ENCODE data around the gene CEP350.
"Not testable (repeated sequence)": the region's sequence is repeated elsewhere in the genome, so short reads cannot be mapped to it uniquely, and the experiment has no call there.

Gene CEP350

DNA sequence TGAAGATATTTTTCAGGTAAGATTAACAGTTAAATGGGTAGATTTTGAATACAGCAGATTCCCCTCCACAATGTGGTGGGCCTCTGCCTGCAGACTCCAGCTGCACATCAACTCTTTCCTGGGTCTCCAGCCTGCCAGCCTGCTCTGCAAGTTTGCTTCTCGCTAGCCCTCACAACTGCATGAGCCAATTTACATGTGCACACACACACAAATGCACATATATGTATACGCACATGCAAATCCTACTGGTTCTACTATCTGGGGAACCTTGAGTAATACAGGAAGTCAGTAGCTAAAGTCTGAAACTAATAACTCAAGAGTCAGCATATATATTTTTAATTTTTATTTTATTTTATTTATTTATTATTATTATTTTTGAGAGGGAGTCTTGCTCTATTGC lies 165.2 kb downstream of the CEP350 start:
- no peak for DNase-seq (ENCODE audit: low read depth in 3 of 3)

DNA sequence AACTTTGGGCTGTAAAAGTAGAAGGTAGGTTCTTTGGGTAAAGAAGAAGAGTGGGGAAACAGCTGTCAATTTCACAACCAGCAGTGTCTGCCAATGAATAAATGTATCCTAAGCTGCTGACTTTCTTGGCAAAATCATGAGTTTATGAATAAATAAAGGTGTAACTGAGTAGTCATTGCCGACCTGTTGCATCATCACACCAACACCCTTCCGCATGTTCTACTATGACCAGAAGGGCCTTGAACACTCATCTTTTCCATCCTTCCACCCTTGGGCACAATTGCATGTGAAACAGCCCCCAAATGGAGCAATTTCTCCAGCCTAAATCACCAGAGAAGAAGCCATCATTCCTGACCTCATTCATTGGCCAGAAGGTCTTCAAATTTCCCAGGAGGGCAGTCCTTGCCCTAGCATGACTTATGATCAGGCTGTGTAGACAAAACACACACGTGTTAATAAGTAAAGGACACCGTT lies 168.9 kb downstream of the CEP350 start:
- DNase-seq (ENCODE audit: low read depth in 3 of 3), result no peak

DNA sequence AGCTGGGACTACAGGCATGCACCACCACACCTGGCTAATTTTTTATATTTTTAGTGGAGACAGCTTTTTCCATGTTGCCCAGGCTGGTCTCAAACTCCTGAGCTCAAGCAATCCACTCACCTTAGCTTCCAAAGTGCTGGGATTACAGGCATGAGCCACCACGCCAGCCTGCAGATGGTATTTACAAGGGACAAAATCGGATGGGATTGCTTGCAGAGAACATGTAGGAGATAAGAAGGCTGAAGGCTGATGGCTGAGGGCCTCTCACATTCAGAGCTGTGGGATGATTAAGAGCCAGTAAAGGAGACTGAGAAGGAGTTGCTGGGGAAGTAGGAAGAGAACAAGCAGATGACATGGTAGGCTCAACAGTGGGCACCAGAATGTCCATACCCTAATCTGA lies 176.0 kb downstream of the CEP350 start:
- DNase-seq (ENCODE audit: low read depth in 3 of 3), result no peak

DNA sequence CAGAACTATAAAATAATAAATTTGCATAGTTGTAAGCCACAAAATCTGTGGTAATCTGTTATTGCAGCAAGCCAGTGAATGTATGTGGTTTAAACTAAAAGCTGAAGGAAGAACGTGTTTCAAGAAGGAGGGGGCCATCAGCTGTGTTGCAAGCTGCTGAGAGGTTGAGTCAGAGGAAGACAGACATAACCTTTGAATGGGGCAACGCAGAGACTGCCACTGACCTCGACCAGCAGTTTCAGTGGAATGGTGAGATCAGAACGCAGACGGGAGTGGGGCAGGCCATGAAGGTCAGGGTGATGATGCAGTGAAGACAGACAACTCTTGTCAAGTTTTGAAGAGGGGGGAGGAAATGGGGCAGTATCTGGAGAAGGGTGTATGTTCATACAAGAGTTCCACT lies 176.9 kb downstream of the CEP350 start:
- DNase-seq (ENCODE audit: low read depth in 3 of 3), result no peak

DNA sequence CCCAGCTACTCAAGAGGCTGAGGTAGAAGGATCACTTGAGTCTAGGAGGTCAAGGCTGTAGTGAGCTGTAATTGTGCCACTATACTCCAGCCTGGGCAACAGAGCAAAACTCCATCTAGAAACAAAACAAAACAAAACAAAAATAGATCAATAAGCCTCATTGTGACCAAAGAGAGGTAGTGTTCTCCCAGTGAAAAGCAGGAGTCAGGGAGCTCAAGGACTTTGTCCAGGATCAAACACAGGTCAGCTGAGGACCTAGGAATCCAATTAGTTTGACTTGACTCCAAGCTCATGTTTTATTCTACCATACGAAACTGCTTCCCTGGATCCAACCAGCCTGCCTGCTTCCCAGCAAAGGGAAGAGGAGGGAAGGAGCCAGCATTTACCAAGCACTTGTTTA lies 178.6 kb downstream of the CEP350 start:
- DNase-seq (ENCODE audit: low read depth in 3 of 3), result no peak

DNA sequence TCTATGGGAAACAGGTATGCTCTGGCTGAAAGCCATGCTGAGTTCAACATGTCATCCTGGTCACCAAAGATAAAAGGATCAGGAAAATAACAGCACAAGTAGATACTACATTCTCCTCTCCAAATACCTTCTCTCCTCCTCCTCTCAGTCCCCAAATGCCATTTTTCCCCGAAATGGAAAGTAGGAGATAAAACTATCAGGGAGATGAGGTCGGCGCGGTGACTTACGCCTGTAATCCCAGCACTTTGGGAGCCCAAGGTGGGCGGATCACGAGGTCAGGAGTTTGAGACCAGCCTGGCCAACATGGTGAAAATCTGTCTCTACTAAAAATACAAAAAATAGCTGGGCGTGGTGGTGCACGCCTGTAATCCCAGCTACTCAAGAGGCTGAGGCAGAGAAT lies 179.1 kb downstream of the CEP350 start:
- DNase-seq (ENCODE audit: low read depth in 3 of 3), result not testable (repeated sequence)

DNA sequence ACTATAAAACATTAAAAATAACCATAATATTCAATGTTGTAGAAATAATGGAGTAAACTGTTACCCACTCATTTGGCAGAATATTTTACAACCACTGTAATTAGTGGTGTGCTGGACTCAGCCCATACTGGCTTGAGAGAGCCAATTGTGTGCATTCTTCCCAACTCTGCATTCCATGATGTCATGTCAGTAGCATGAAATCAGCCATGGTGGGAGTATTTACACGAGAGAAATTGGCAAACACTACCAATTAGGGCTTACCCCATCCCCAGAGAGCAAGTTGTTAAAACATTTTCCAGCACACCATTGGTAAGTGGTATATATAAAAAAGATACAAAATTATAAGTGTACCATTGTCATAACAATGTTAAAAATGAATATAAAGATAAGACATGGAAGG lies 180.9 kb downstream of the CEP350 start:
- DNase-seq (ENCODE audit: low read depth in 3 of 3), result no peak

DNA sequence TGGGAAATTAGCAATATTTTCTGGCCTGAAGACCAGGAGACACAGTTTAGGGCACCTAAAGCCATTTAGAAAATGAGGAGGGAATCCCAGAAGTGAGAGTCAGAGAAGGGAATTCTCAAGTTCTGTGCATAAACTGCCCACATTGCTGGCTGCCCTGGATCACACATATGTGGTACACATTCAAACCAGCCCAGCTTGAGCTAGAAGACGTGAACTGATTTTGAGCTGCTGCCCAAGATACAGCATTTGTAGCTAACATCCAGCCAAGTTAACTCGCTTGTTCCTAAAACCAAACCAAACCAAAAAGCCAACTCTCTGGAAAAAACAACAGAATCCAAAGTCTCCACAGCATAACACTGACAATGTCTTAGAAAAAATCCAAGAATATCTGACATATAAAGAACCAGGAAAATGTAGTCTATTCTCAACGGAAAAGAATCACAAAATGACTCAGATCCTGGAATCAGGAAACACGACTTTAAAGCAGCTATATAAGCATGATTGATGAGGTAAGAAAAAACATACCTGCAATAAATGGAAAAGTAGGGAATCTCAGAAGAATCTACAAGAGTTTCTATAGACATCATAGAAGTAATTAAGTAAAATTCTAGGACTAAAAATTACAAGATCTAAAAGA lies 181.8 kb downstream of the CEP350 start:
- DNase-seq (ENCODE audit: low read depth in 3 of 3), result no peak

DNA sequence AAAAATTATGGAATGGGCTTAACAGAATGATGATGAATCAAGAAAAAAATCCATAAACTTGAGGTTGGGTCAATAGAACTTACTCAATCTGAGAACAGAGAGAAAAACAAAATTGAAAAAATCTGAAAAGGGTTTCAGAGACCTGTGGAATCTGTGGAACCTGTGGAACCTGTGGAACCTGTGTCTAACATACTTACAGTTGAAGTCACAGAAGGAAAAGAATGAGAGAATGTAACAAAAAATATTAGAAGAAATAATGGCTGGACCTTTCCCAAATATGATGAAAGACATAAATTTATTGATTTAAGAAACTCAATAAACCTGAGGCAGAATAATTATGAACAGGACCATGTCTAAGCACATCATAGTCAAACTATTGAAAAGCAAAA lies 182.4 kb downstream of the CEP350 start:
- DNase-seq (ENCODE audit: low read depth in 3 of 3), result no peak

DNA sequence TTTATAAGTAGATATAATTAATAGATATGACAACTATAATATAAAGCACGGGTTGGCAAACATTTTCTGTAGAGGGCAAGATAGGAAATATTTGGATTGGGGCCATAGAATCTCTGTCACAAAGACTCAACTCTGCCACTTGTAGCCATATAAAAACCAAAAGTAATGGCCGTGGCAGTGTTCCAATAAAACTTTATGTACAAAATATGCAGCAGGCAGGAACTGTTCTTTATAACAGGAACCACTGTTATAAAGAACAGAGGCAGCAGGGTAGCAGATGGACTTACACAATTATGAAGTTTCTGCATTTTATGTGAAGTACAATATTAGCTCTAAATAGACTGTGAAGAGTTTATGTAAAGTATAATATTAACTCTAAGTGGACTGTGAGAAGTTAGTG lies 183.2 kb downstream of the CEP350 start:
- DNase-seq (ENCODE audit: low read depth in 3 of 3), result no peak

DNA sequence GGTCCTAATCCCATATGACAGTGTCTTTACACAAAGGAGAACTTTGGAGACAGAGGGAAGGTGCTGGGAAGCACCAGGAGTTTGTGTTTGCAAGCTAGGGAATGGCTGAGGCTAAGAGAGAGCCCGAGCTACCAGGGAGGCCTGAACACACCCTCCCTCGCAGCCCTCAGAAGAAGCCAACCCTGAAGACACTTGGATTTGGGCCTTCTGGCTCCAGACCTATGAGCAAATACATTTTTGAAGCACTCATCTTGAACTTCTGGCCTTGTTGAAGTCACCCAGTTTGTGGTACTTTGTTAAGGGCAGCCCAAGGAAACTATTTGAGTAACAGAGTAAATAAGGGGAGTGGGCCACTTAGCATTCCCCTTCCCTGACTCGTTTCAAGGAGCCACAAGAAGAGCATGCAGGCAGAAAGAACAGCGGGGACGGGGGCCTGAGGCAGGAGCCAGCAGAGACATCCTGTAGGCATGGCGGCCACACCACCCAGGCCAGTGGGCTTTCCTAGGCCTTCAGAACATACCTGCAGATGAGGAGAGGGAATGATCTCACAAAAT lies 186.8 kb downstream of the CEP350 start:
- DNase-seq (ENCODE audit: low read depth in 3 of 3), result no peak

DNA sequence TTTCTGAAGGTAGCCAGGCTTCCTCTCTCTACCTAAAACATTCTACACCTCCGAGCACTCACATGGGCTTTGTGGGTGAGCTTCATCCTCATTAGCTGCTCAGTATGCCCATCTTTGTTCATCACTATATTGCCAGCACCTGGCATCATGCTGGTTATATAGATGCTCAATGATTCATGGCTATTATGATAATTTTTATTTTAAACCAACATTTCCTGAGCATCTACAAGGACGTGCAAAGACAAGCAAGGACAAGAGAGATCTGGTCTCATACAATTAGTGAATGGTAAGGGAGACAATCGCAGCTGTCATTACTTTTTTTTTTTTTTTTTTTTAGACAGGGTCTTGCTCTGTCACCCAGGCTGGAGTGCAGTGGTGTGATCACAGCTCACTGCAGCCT lies 188.7 kb downstream of the CEP350 start:
- DNase-seq (ENCODE audit: low read depth in 3 of 3), result no peak

DNA sequence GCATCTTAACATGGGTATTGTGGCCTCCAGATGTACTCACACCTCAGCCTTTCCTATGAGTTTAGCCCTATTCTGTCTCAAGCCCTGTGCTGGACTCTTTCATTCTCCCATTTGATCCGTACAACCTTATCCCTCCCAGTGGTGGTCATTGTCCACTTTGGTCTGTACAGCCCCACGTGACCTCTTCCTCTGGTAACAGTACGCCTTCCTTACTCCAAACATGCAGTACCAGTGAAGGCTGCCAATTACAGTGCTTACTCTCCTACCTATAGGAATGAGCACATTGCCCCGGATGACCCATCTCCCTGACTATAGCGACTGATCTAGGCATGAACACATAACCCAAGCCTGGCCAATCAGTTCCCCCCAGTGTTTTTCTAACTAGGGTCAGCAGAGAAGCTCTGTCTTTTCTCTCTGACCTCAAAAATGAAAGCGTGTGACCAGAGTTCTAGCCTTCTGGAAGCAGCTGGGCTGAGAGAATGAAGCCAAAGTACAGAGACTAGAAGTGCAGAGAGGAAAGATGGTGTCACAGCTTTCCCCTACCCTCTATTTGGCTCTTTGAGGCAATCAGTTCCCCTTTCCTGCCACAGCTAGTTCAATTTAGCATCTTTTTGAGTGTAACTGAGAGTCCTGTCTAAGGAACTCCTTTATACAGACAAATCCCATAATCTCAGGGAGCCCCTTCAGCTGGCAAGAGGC lies 190.2 kb downstream of the CEP350 start:
- no peak for DNase-seq (ENCODE audit: low read depth in 3 of 3)

DNA sequence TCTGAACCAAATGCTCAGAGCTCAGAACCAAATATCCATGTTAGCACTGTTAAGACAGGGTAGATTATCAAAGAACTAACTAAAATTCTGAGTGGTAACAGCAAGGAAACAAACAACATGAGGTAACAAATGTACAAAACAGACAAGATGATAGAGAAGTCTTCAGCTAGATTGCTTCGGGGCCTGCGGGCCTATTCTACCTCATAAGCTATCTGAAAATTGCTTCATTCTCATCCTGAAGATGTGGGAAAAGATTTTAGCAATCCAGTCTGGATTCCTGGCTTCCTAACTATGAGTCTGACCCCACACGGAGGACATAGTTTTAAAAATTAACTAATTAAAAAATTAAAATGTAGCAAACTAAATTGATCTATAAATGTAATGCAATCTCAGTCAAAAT lies 190.8 kb downstream of the CEP350 start:
- no peak for DNase-seq (ENCODE audit: low read depth in 3 of 3)

DNA sequence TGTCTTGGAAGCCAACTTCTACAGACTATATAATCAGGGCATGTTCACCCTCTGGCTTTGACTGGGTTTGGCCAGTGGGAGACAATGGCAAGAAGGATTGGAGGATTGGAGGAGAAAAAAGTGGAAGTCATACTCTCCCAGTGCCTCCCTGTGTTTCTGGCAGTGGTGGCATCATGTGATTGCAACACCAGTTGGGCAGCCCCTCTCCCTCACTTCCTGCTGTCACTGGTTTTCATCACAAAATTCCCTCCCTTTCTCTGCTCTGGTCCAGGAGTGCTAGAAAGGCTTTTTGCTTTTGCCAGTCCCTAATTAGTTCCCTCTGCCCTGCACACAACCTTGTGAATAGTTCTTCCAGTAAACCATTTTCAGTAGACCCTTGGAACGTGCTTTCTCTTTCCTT lies 196.4 kb downstream of the CEP350 start:
- DNase-seq (ENCODE audit: low read depth in 3 of 3), result no peak

DNA sequence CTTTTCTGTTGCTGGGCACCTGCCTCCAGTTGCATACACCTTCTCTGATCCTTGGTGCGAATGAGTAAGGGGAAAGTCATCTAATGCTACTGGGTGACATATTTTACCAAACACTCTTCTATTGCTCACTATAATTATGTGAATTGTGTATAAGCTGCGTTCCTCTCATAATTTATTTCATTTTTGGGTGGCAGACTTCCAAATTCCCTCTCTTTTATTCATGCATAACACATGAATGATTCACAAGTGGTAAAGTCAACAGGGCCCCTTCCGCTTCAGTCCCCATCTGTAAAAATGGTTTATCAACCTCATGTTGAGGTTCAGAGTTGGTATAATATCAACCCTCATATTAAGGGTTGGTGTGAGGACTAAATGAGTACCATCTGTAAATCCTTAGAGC lies 196.9 kb downstream of the CEP350 start:
- no peak for DNase-seq (ENCODE audit: low read depth in 3 of 3)

DNA sequence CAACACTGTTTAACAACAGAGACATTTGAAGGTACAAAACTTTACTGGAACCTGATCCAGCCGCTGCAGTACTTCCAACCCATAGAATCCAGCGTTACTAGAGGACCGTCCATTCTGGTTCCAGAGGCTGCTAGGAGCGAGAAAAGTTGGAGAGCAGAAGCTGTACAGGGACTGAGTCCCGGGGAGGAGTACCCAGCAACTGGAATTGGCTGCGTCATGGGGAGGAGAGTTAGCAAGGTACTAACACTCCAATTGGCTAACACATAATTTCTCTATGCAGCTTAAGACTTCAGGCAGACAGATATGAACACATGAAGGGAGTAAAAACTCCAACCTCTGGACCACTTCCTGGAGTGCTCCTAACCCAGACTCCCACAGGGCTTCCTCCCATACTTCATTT lies 198.0 kb downstream of the CEP350 start:
- DNase-seq (ENCODE audit: low read depth in 3 of 3), result no peak

DNA sequence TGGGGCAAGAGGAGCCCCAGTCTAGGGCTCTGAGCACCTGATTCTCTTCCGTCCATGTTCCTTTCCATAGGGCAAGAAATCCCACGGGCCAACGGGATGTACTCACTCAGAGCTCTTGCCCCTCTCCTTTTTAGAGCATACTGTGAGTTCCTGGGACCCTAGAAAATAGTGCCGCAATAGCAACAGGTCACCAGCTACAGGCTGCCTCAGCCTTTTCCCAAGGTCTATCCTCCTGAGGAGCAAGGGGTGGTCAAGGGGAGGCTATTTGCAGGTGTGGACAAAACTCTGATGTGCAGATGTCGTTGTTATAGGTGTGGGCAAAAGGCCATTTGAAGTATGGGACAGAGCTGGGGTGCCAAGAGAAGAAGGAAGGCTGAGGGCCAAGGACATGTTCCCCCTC lies 198.4 kb downstream of the CEP350 start:
- DNase-seq (ENCODE audit: low read depth in 3 of 3), result no peak

DNA sequence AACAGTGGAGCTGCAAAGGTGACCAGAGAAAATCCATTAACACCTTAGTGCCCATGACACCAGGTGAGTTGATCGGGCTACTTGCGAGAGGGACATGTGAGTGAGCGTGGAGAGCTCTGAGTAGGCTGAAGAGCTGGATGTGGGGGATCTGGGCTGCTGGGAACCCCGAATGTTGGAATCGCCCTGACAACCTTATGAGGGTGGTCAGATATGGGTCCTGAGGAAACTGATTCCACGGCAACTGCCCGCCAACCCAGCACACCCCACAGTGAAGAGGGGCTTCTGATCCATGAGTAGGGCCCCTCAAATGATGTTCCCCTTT lies 199.4 kb downstream of the CEP350 start:
- DNase-seq (ENCODE audit: low read depth in 3 of 3), result no peak

DNA sequence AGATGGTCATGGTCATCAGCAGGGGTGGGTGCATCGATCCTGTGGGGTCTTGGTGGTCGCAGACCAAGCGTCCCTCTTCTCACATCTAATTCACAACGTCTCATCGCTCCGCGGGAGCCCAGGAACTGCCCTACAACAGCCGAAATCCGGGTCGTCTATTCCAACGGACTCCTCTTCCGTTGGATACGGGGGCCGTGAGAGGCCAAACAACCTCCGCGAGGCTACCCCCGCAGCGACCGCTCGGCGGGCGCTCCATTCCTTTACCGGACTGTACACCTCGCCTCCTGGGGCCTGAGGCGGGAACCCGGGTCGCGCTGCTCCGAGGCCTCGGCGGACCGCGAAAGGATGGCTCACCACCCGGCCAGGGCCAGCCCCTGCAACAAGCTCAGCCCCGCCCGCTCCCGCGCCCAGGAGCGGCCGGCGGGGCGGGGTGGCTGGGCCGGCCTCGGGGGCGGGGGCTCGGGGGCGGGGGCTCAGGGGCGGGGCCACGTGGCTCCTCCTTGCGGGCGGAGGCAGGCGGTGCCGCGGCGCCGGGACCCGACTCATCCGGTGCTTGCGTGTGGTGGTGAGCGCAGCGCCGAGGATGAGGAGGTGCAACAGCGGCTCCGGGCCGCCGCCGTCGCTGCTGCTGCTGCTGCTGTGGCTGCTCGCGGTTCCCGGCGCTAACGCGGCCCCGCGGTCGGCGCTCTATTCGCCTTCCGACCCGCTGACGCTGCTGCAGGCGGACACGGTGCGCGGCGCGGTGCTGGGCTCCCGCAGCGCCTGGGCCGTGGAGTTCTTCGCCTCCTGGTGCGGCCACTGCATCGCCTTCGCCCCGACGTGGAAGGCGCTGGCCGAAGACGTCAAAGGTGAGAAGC lies 199.9 kb downstream of the CEP350 start, which contains the start of gene QSOX1:
QSOX1 (plus strand) TSS at position 545 of the 857 bp plus-strand sequence; CDS start at position 584, 39 bp downstream.
- DNase-seq (ENCODE audit: low read depth in 3 of 3), result peak; percentile 78 to 82 (median 80)

DNA sequence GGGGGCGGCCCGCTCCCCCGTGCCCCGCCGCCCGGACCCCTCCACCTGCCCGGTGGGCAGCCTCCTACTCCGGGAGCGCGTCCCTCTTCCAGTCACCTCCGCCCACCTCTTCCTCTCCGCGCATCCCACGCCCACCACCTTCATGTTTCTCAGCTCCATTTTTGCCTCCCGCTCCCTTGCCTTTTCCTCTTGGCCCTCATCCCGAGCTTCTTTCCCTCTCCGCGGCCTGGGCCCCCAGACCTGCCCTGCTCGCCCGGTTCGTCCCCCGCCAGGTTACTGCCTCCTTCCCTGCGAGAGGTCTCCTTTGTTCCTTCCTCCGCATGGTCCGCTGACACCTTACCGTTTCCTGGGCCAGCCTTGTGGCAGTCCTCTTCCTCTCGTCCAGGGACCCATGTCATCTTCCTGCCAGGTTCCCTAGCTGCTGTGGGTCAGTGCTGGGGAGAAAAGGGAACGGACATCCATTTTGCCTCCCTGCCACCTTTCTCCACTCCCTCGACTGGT lies 200.6 kb downstream of the CEP350 start:
- DNase-seq (ENCODE audit: low read depth in 3 of 3), result peak in 2 of 3 experiments; percentile 18 to 26

DNA sequence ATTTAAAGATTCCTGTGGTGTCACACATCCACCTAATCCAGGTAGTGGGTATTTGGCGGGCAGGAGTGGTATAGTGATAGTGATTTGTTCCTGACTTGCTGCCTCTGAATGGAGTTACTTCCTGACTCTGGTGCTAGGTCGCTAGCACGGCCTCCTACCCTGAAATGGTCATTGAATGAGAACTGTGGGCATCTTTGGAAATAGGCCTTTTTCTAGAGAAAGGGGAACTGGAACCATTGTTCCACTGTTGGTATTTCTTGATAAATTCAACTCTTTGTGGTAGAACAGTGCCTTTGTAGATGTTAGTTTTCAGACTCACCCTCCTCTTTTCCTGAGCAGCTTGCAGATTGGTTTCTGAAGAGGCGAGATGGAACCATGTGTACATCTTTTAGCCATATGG lies 201.6 kb downstream of the CEP350 start:
- DNase-seq (ENCODE audit: low read depth in 3 of 3), result no peak
